H9 (cell line): ENCODE results near the gene IFT25. TPM values are rescaled to one million over a fixed set of nuclear protein-coding genes. Genes with fewer than 3 reads are reported as not detected.

ENCODE experiments used
- DNase-seq: peaks from one replicate; pipeline ENCODE4 v3.0.0-alpha.2; 2017
- H2AFZ ChIP-seq: one replicate; pipeline ENCODE4 v1.6.1; 2013; ENCODE audit warnings: mild to moderate bottlenecking, low read length, control low read depth, moderate library complexity
- H2AK5ac ChIP-seq: 2 replicates; pipeline ENCODE4 v1.6.1; 2013; ENCODE audit warnings: low read length, control low read depth, mixed read lengths; ENCODE audit not compliant: insufficient read length
- H2BK120ac ChIP-seq: one replicate; pipeline ENCODE4 v1.6.1; 2013; ENCODE audit warnings: low read depth, mild to moderate bottlenecking, low read length, control low read depth, inconsistent platforms; ENCODE audit not compliant: poor library complexity, severe bottlenecking
- H2BK12ac ChIP-seq: 2 replicates; pipeline ENCODE4 v1.6.1; 2013; ENCODE audit warnings: low read length, control low read depth, mixed read lengths, low read depth; ENCODE audit not compliant: insufficient read length
- H2BK15ac ChIP-seq: 2 replicates; pipeline ENCODE4 v1.6.1; 2013; ENCODE audit warnings: low read depth, low read length, control low read depth
- H2BK20ac ChIP-seq: one replicate; pipeline ENCODE4 v1.6.1; 2013; ENCODE audit warnings: low read depth, mild to moderate bottlenecking, low read length, control low read depth, inconsistent platforms; ENCODE audit not compliant: poor library complexity, severe bottlenecking
- H2BK5ac ChIP-seq: 2 replicates; pipeline ENCODE4 v1.6.1; 2013; ENCODE audit warnings: low read length, control low read depth, mixed read lengths; ENCODE audit not compliant: insufficient read length
- H3K14ac ChIP-seq: 2 replicates; pipeline ENCODE4 v1.6.1; 2013; ENCODE audit warnings: low read length, control low read depth; ENCODE audit not compliant: insufficient read depth
- H3K18ac ChIP-seq: 2 replicates; pipeline ENCODE4 v1.6.1; 2013; ENCODE audit warnings: low read depth, mild to moderate bottlenecking, mixed read lengths, low read length, control low read depth; ENCODE audit not compliant: insufficient read length
- H3K23ac ChIP-seq: 2 replicates; pipeline ENCODE4 v1.6.1; 2013; ENCODE audit warnings: low read length, control low read depth, mixed read lengths, low read depth; ENCODE audit not compliant: insufficient read length
- H3K23me2 ChIP-seq: 2 replicates; pipeline ENCODE4 v1.6.1; 2013; ENCODE audit warnings: low read depth, mild to moderate bottlenecking, mixed read lengths, low read length, control low read depth; ENCODE audit not compliant: insufficient read length, poor library complexity, severe bottlenecking
- H3K27ac ChIP-seq: 2 replicates; pipeline ENCODE4 v1.5.1; 2013; ENCODE audit warnings: low read length, control low read depth, mixed read lengths, low read depth; ENCODE audit not compliant: insufficient read length
- H3K27me3 ChIP-seq: 2 replicates; pipeline ENCODE4 v1.6.1; 2013; ENCODE audit warnings: low read length, control low read depth, inconsistent platforms; ENCODE audit not compliant: insufficient read depth
- H3K4ac ChIP-seq: 2 replicates; pipeline ENCODE4 v1.6.1; 2013; ENCODE audit warnings: low read depth, mild to moderate bottlenecking, control low read depth, inconsistent platforms, low read length, moderate library complexity
- H3K4me1 ChIP-seq: 2 replicates; pipeline ENCODE4 v1.6.1; 2013; ENCODE audit warnings: low read length, control low read depth, inconsistent platforms; ENCODE audit not compliant: insufficient read depth
- H3K4me2 ChIP-seq: 2 replicates; pipeline ENCODE4 v1.6.1; 2013; ENCODE audit warnings: low read length, control low read depth, mixed read lengths; ENCODE audit not compliant: insufficient read length, insufficient read depth
- H3K56ac ChIP-seq: 2 replicates; pipeline ENCODE4 v1.6.1; 2013; ENCODE audit warnings: low read depth, mild to moderate bottlenecking, mixed read lengths, low read length, control low read depth; ENCODE audit not compliant: insufficient read length
- H3K79me1 ChIP-seq: 2 replicates; pipeline ENCODE4 v1.6.1; 2013; ENCODE audit warnings: low read depth, mild to moderate bottlenecking, moderate library complexity, low read length, control low read depth, inconsistent platforms; ENCODE audit not compliant: insufficient read depth, poor library complexity, severe bottlenecking
- H3K79me2 ChIP-seq: 2 replicates; pipeline ENCODE4 v1.6.1; 2013; ENCODE audit warnings: low read length, control low read depth, inconsistent platforms; ENCODE audit not compliant: insufficient read depth
- H3K9ac ChIP-seq: 2 replicates; pipeline ENCODE4 v1.6.1; 2013; ENCODE audit warnings: low read length, control low read depth, mixed read lengths; ENCODE audit not compliant: insufficient read length; ENCODE audit errors: extremely low read depth
- H3K9me3 ChIP-seq: one replicate; pipeline ENCODE4 v1.6.1; 2013; ENCODE audit warnings: low read depth, low read length, inconsistent platforms; ENCODE audit not compliant: control insufficient read depth
- H3T11ph ChIP-seq: one replicate; pipeline ENCODE4 v1.6.1; 2013; ENCODE audit warnings: mild to moderate bottlenecking, low read length, control low read depth, inconsistent platforms
- H4K20me1 ChIP-seq: one replicate; pipeline ENCODE4 v1.6.1; 2013; ENCODE audit not compliant: control insufficient read depth, insufficient read length, insufficient read depth
- H4K5ac ChIP-seq: 2 replicates; pipeline ENCODE4 v1.6.1; 2013; ENCODE audit warnings: low read depth, mild to moderate bottlenecking, mixed read lengths, low read length, control low read depth; ENCODE audit not compliant: insufficient read length
- H4K8ac ChIP-seq: replicated peaks from 2 replicates; pipeline ENCODE4 v1.6.1; 2013; ENCODE audit warnings: low read length, control low read depth, mixed read lengths, low read depth; ENCODE audit not compliant: insufficient read length
- H4K91ac ChIP-seq: 2 replicates; pipeline ENCODE4 v1.6.1; 2013; ENCODE audit warnings: low read depth, mild to moderate bottlenecking, moderate library complexity, mixed read lengths, low read length, control low read depth; ENCODE audit not compliant: insufficient read length
- H3K27ac Mint-ChIP-seq, 3 experiments: 2 replicates in 2 of 3; 3 replicates in 1 of 3; pipeline ENCODE4 v1.8.0; 2020 to 2021; ENCODE audit warnings: mixed read lengths in 3 of 3, mild to moderate bottlenecking in 1 of 3, moderate library complexity in 1 of 3
- H3K27me3 Mint-ChIP-seq: 2 replicates; pipeline ENCODE4 v1.8.0; 2021; ENCODE audit warnings: low read depth, mild to moderate bottlenecking, moderate library complexity, mixed read lengths
- H3K36me3 Mint-ChIP-seq, 3 experiments: 2 replicates in 2 of 3; 3 replicates in 1 of 3; pipeline ENCODE4 v1.8.0; 2020 to 2021; ENCODE audit warnings: low read depth in 3 of 3, mixed read lengths in 3 of 3; ENCODE audit not compliant: insufficient read depth in 1 of 3
- H3K4me1 Mint-ChIP-seq, 2 experiments: 2 replicates each; pipeline ENCODE4 v1.8.0; 2020; ENCODE audit warnings: mixed read lengths in 2 of 2
- H3K4me3 Mint-ChIP-seq, 2 experiments: 2 replicates in 1 of 2; 3 replicates in 1 of 2; pipeline ENCODE4 v1.8.0; 2020 to 2021; ENCODE audit warnings: mild to moderate bottlenecking in 2 of 2, mixed read lengths in 2 of 2, moderate library complexity in 1 of 2
- H3K9me3 Mint-ChIP-seq, 2 experiments: 2 replicates in 1 of 2; 3 replicates in 1 of 2; pipeline ENCODE4 v1.8.0; 2020; ENCODE audit warnings: mild to moderate bottlenecking in 2 of 2, mixed read lengths in 2 of 2, moderate library complexity in 1 of 2
- WGBS: extraction: QIAGEN DNeasy Blood & Tissue Kit; methylation state at CpG from one replicate; pipeline ENCODE4 v1.1.7; 2013; ENCODE audit warnings: missing lambda C conversion rate, low lambda C conversion rate, mixed read lengths; ENCODE audit not compliant: insufficient read length; ENCODE audit errors: extremely low coverage; 5-methylcytosine and 5-hydroxymethylcytosine counted together
- total RNA-seq: library from RNA; stranded (reverse); gene quantifications from 2 replicates; pipeline ENCODE4 v1.2.1, GENCODE V29; 2021
- TF ChIP-seq, protein P1 (sequence below): fragments of 200-600 bp; sonication (generic); conservative IDR thresholded peaks from 3 replicates; pipeline ENCODE4 v1.8.0; 2021; ENCODE audit warnings: antibody characterized with exemption, mild to moderate bottlenecking

The IFT25 gene
- total RNA-seq, 1 experiment from 2014 or later, result 36.8 TPM

DNA sequence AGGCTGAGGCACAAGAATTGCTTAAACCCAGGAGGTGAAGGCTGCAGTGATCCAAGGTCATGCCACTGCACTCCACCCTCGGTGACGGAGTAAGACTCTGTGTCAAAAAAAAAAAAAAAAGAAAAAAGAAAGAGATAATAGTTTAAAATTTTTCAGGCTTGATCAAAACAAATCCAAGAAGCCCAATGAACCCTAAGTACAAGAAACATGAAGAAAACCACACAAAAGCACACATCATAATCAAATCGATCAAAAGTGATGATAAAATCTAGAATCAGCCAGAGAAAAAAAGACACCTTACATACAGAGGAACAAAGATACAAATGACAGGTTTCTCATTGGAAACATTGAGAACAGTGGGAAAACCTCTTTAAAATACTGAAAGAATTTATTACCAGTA, 41.0 kb upstream of the IFT25 start:
- Mint-ChIP-seq H3K4me3 (no peak overlapping the region), H3K36me3 (no peaks in the 10 kb centered on the region; a peak in 1 of 7 replicates), H3K9me3 (no peaks in the 10 kb centered on the region; a peak in 2 of 5 replicates), H3K4me1 (peaks cover 12 to 15% of the 10 kb centered on the region in 2 experiments), H3K27ac (no peak overlapping the region), H3K27me3 (peaks cover 4% of the 10 kb centered on the region; the same call in 1 of the 2 replicates)
- no peaks in the 10 kb centered on the region for H3K27me3 ChIP-seq
- H2AFZ ChIP-seq, result no peak overlapping the region
- no peaks in the 10 kb centered on the region; the same call in 1 of the 2 replicates for H3K4me1 ChIP-seq
- no peak overlapping the region for H3K9ac ChIP-seq
- H2AK5ac ChIP-seq, result no peak overlapping the region
- H3K56ac ChIP-seq, result no peak overlapping the region
- H3T11ph ChIP-seq, result no peak overlapping the region
- no peak overlapping the region for H2BK12ac ChIP-seq
- no peak overlapping the region for H2BK120ac ChIP-seq
- H3K23me2 ChIP-seq, result peaks cover 8% of the 10 kb centered on the region
- WGBS, result no CpG with 5 or more reads among the region's 3 CpGs
- DNase-seq, result no peak
- no peaks in the 10 kb centered on the region for H3K79me2 ChIP-seq
- no peak overlapping the region for H4K5ac ChIP-seq
- no peak overlapping the region for H3K18ac ChIP-seq
- H3K4me2 ChIP-seq, result no peak overlapping the region
- no peak overlapping the region for H3K27ac ChIP-seq
- H3K14ac ChIP-seq, result no peak overlapping the region
- no peak overlapping the region for H3K4ac ChIP-seq
- no peak overlapping the region for H4K8ac ChIP-seq
- H2BK15ac ChIP-seq, result no peak overlapping the region
- H2BK5ac ChIP-seq, result no peak overlapping the region
- TF ChIP-seq, protein P1, sequence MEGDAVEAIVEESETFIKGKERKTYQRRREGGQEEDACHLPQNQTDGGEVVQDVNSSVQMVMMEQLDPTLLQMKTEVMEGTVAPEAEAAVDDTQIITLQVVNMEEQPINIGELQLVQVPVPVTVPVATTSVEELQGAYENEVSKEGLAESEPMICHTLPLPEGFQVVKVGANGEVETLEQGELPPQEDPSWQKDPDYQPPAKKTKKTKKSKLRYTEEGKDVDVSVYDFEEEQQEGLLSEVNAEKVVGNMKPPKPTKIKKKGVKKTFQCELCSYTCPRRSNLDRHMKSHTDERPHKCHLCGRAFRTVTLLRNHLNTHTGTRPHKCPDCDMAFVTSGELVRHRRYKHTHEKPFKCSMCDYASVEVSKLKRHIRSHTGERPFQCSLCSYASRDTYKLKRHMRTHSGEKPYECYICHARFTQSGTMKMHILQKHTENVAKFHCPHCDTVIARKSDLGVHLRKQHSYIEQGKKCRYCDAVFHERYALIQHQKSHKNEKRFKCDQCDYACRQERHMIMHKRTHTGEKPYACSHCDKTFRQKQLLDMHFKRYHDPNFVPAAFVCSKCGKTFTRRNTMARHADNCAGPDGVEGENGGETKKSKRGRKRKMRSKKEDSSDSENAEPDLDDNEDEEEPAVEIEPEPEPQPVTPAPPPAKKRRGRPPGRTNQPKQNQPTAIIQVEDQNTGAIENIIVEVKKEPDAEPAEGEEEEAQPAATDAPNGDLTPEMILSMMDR, result no peak
- H2BK20ac ChIP-seq, result no peak overlapping the region
- H3K23ac ChIP-seq, result no peak overlapping the region
- H4K20me1 ChIP-seq, result no peaks in the 10 kb centered on the region
- no peaks in the 10 kb centered on the region for H3K79me1 ChIP-seq
- H4K91ac ChIP-seq, result no peak overlapping the region
- H3K9me3 ChIP-seq, result no peaks in the 10 kb centered on the region
